GM15510 (cell line): ENCODE data around the gene COA7.

Experiments used
- POLR2A ChIP-seq: IDR thresholded peaks from 3 replicates; pipeline ENCODE4 v1.6.1; 2011; ENCODE audit warnings: borderline replicate concordance; ENCODE audit not compliant: insufficient read length; ENCODE audit errors: extremely low read depth

Gene COA7

GRCh38 chr1:52697795-52698674 is at the start of gene COA7:
TSS of gene COA7 (minus strand) at chr1:52698347. CDS start at chr1:52698326, 21 bp downstream.
- peak; percentile 73 for TF ChIP-seq POLR2A

- TF ChIP-seq POLR2A: no peak
Observed at GRCh38 chr1:52747450-52747849, 49.3 kb upstream of the COA7 start.

- TF ChIP-seq POLR2A: no peak
Observed at GRCh38 chr1:52746189-52746588, 48.0 kb upstream of the COA7 start.

GRCh38 chr1:52741259-52741658 is 43.1 kb upstream of the COA7 start:
- TF ChIP-seq POLR2A: no peak

- no peak for TF ChIP-seq POLR2A
Observed at GRCh38 chr1:52739699-52740467, 41.7 kb upstream of the COA7 start.

- no peak for TF ChIP-seq POLR2A
Observed at GRCh38 chr1:52738893-52739292, 40.7 kb upstream of the COA7 start.

GRCh38 chr1:52738148-52738547 is 40.0 kb upstream of the COA7 start:
- no peak for TF ChIP-seq POLR2A

- no peak for TF ChIP-seq POLR2A
Observed at GRCh38 chr1:52733368-52733767, 35.2 kb upstream of the COA7 start.

GRCh38 chr1:52727956-52728656 is 30.0 kb upstream of the COA7 start:
- no peak for TF ChIP-seq POLR2A

GRCh38 chr1:52727114-52727586 is 29.0 kb upstream of the COA7 start:
- no peak for TF ChIP-seq POLR2A

- TF ChIP-seq POLR2A: peak; percentile 82
Observed at GRCh38 chr1:52726265-52727113, 28.3 kb upstream of the COA7 start, which contains the start of gene ZYG11B. TSS of gene ZYG11B (plus strand) at chr1:52726453. CDS start at chr1:52726654, 201 bp downstream.

GRCh38 chr1:52725903-52726264 is 27.7 kb upstream of the COA7 start:
- TF ChIP-seq POLR2A: no peak

- TF ChIP-seq POLR2A: no peak
Observed at GRCh38 chr1:52723260-52723659, 25.1 kb upstream of the COA7 start.

- TF ChIP-seq POLR2A: no peak
Observed at GRCh38 chr1:52713590-52713989, 15.4 kb upstream of the COA7 start.
